ENCODE measurements around the gene ERCC6L2.

ERCC6L2 gene

GRCh38 chr9:96014078-96014477 lies 138.6 kb downstream of the ERCC6L2 start:
- TF ChIP-seq ZNF565 (CRISPR knock-in tag; conservative IDR thresholded peaks at IDR 0.05; ENCODE audit: low read depth) (no peak), ZNF8 (CRISPR knock-in tag; IDR thresholded peaks at IDR 0.05) (no peak), ZNF70 (CRISPR knock-in tag; IDR thresholded peaks at IDR 0.05) (no peak), ZC3H10 (CRISPR knock-in tag; IDR thresholded peaks at IDR 0.05) (no peak), PPARA (CRISPR knock-in tag; IDR thresholded peaks at IDR 0.05; ENCODE audit: borderline replicate concordance) (no peak), TOX (CRISPR knock-in tag; IDR thresholded peaks at IDR 0.05; ENCODE audit: borderline replicate concordance) (no peak), CSDC2 (CRISPR knock-in tag; IDR thresholded peaks at IDR 0.05) (no peak), SNAI2 (CRISPR knock-in tag; IDR thresholded peaks at IDR 0.05) (no peak), CREB5 (CRISPR knock-in tag; IDR thresholded peaks at IDR 0.05; ENCODE audit: low read depth) (no peak), OSR1 (CRISPR knock-in tag; IDR thresholded peaks at IDR 0.05) (no peak), ARNTL (CRISPR knock-in tag; IDR thresholded peaks at IDR 0.05; ENCODE audit: borderline replicate concordance, low read depth) (no peak), CSRNP3 (CRISPR knock-in tag; IDR thresholded peaks at IDR 0.05) (no peak), ZFP30 (CRISPR knock-in tag; IDR thresholded peaks at IDR 0.05) (no peak), TSHZ2 (CRISPR knock-in tag; IDR thresholded peaks at IDR 0.05) (no peak), GLIS3 (CRISPR knock-in tag; IDR thresholded peaks at IDR 0.05) (no peak)
- no peak for ATAC-seq

- no peak for ATAC-seq
- TF ChIP-seq BACH2 (CRISPR knock-in tag; IDR thresholded peaks at IDR 0.05; ENCODE audit: borderline replicate concordance) (no peak), SNAI2 (CRISPR knock-in tag; IDR thresholded peaks at IDR 0.05) (no peak), TSHZ2 (CRISPR knock-in tag; IDR thresholded peaks at IDR 0.05) (no peak), CSDC2 (CRISPR knock-in tag; IDR thresholded peaks at IDR 0.05) (no peak), CREB5 (CRISPR knock-in tag; IDR thresholded peaks at IDR 0.05; ENCODE audit: low read depth) (no peak)
These were observed 140.6 kb downstream of the ERCC6L2 start for GRCh38 chr9:96015876-96016686.
